Bronchial epithelial cell (primary cell): ENCODE measurements around the gene PDK2. TPM values are rescaled to one million over a fixed set of nuclear protein-coding genes. Genes with fewer than 3 reads are reported as not detected.

Source experiments
- total RNA-seq: library from RNA; depleted of rRNA; stranded (reverse); fragments of >200 nt; gene quantifications from 2 replicates; pipeline ENCODE4 v1.2.1, GENCODE V29; 2014

PDK2 gene
- total RNA-seq, 1 donor from 2014 or later, result 0.79 TPM

Other genes with a start within 250 kb of the PDK2 start
- gene TAC4, start 247.3 kb upstream of the PDK2 start, total RNA-seq, result not detected in 2 replicates
- not detected in 2 replicates for gene DLX4, start 126.2 kb upstream of the PDK2 start, total RNA-seq
- gene DLX3, start 100.1 kb upstream of the PDK2 start, total RNA-seq, result 0.13 TPM in 1 of 2 replicates, not detected in the other
- 413 and 633 TPM in 2 replicates for gene ITGA3, start 39.2 kb upstream of the PDK2 start, total RNA-seq
- under 0.01 and 0.26 TPM in 2 replicates for gene SAMD14, start 34.8 kb downstream of the PDK2 start, total RNA-seq
- gene PPP1R9B, start 55.3 kb downstream of the PDK2 start, total RNA-seq, result 16.6 and 17.4 TPM in 2 replicates
- gene SGCA, start 70.7 kb downstream of the PDK2 start, total RNA-seq, result 0.13 TPM in 1 of 2 replicates, not detected in the other
- gene COL1A1, start 106.3 kb downstream of the PDK2 start, total RNA-seq, result 10.5 and 15.3 TPM in 2 replicates
- gene TMEM92, start 179.1 kb downstream of the PDK2 start, total RNA-seq, result 0.26 and 0.64 TPM in 2 replicates